BE2C (cell line): ENCODE data around the gene STRA6.

Experiments used
- DNase-seq: peaks from one replicate; pipeline ENCODE4 v3.0.0-alpha.2; 2020
- H3K27me3 ChIP-seq: fragments of 250-450 bp; sonication (Bioruptor Pico); 2 replicates; pipeline ENCODE4 v1.5.1; 2020; ENCODE audit warnings: mild to moderate bottlenecking
- H3K36me3 ChIP-seq: fragments of 250-450 bp; sonication (Bioruptor Pico); 2 replicates; pipeline ENCODE4 v1.5.1; 2020; ENCODE audit warnings: mild to moderate bottlenecking
- H3K4me1 ChIP-seq: fragments of 250-450 bp; sonication (Bioruptor Pico); 2 replicates; pipeline ENCODE4 v1.5.1; 2020
- H3K4me3 ChIP-seq: 2 replicates; pipeline ENCODE4 v1.5.1; 2011; ENCODE audit warnings: low read depth, low read length
- H3K9me3 ChIP-seq: fragments of 250-450 bp; sonication (Bioruptor Pico); 2 replicates; pipeline ENCODE4 v1.5.1; 2020
- TF ChIP-seq, protein P1 (sequence below): IDR thresholded peaks from 2 replicates; pipeline ENCODE4 v1.5.1; 2012; ENCODE audit warnings: mild to moderate bottlenecking, low read depth, low read length

The STRA6 gene

DNA sequence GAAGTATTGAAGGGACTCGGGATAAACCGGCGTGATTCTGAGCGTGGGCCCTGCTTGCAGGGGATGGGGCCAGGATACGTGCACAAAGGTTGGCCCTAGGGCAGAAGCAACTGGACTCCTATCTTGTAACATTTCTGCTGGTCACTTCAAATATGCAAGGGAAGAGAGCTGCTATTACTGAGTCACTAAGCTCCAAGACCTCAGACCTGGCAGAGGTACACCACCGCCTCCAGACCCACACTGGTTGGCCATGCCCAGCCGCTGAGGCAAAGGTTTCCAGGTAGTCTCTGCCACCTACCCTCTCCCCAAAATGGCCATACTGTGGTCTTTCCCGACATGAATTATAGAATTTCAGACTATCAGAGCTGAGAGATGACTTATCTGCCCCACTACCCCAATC lies 13.4 kb upstream of the STRA6 start:
- Histone ChIP-seq H3K4me1 (peaks cover 9% of the 10 kb centered on the region), H3K4me3 (no peak overlapping the region), H3K27me3 (no peaks in the 10 kb centered on the region), H3K9me3 (no peaks in the 10 kb centered on the region), H3K36me3 (peaks cover 49% of the 10 kb centered on the region)
- TF ChIP-seq, protein P1, sequence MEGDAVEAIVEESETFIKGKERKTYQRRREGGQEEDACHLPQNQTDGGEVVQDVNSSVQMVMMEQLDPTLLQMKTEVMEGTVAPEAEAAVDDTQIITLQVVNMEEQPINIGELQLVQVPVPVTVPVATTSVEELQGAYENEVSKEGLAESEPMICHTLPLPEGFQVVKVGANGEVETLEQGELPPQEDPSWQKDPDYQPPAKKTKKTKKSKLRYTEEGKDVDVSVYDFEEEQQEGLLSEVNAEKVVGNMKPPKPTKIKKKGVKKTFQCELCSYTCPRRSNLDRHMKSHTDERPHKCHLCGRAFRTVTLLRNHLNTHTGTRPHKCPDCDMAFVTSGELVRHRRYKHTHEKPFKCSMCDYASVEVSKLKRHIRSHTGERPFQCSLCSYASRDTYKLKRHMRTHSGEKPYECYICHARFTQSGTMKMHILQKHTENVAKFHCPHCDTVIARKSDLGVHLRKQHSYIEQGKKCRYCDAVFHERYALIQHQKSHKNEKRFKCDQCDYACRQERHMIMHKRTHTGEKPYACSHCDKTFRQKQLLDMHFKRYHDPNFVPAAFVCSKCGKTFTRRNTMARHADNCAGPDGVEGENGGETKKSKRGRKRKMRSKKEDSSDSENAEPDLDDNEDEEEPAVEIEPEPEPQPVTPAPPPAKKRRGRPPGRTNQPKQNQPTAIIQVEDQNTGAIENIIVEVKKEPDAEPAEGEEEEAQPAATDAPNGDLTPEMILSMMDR, result no peak
- DNase-seq, result no peak

DNA sequence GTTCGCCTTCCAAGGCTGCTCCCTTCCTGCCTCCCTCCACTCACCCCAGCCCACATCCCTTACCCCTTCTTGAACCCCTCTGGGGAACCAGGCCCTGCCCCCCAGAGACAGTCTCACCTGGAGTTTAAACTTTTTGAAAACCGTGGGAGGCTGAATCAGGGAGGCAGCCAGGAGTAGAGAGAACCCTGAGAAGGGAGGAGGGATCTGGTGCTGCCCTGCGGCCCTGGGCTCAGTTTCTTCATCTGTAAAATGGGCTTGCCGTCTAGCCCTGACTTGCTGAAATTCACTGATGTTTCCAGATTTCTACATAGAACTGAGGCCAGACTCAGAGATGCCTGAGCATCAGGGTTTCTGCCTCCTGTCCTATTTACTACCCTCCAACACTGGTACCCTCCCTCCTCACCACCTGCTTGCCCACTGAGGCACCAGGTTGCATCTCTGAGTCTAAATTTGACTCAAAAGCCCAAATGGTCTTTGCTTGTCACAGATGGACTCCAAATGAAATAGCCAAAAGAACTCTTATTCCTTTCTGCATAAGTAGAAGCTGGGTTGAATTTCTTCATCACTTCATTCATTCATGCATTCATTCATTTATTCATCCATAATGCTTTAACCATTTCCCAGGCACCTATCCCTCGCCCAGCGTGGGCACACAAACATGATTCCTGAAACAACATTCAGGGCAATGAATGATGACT lies 11.9 kb upstream of the STRA6 start:
- Histone ChIP-seq H3K4me1 (peaks cover 8% of the 10 kb centered on the region), H3K4me3 (no peak overlapping the region), H3K36me3 (peaks cover 64% of the 10 kb centered on the region), H3K9me3 (no peaks in the 10 kb centered on the region), H3K27me3 (no peaks in the 10 kb centered on the region)
- DNase-seq, result no peak
- TF ChIP-seq, protein P1, result no peak

DNA sequence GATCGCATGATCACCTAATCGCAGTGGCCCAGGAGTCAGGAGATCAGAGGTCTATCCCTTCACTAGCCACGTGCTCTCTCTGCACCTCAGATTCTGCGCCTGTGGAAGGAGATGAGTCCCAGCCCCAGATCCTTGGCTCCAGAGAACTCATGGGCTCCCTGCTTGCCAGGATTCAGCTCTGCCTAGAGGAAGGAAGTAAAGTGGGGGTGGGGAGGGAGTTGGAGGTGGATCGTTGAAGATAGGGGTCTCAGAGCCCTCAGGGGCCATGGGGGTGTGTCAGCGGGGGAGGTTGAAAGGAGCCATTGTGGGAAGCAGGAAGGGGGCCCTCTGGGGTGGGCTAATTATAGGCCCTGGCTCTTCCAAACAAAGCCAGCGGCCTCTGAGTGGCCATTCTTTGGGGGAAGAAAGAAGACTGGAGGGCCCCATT lies 11.3 kb upstream of the STRA6 start:
- Histone ChIP-seq H3K27me3 (no peaks in the 10 kb centered on the region), H3K36me3 (peaks cover 61% of the 10 kb centered on the region), H3K9me3 (no peaks in the 10 kb centered on the region), H3K4me3 (no peak overlapping the region), H3K4me1 (peaks cover 14% of the 10 kb centered on the region)
- TF ChIP-seq, protein P1, result no peak
- DNase-seq, result no peak

DNA sequence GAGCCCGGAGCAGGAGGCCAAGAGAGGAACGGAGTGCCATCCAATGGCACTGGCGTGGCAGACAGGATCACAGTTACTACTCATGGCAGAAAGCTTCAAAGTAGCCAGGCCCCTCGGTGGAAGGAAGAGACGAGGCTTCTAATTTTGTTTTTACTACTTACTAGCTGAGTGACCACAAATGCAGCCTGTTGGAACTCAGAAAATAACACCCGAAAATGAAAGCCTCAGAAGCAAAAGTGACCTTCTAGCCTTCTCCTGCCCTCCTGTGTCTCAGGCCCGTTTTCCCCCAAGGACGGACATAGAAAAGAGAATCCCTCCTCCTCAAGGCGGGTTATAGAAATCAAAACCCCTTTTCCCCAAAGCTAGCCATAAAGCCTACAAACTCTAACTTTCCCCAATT lies 9.9 kb upstream of the STRA6 start:
- no peak overlapping the region for H3K4me3 ChIP-seq
- H3K4me1 ChIP-seq, result peaks cover 22% of the 10 kb centered on the region
- TF ChIP-seq, protein P1, result no peak
- H3K36me3 ChIP-seq, result peaks cover 64% of the 10 kb centered on the region
- H3K9me3 ChIP-seq, result no peaks in the 10 kb centered on the region
- no peak for DNase-seq
- no peaks in the 10 kb centered on the region for H3K27me3 ChIP-seq

DNA sequence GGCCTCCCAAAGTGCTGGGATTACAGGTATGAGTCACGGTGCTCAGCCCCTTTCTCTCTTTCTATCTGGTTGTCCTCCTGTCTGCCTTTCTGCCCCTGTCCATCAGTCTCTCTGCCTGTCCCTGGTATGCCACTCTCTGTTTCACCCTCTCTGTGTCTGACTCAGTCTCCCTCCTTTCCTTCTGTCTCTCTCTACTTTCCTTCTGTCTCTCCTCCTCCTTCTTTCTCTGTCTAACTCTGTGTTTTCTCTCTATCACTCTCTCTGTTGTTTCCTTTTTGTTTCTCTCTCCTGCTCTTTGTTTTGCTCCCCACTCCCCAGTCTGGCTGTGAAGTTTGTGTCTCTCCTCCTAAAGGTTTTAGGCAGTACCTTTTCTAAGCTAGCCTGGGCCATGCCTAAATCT lies 9.1 kb upstream of the STRA6 start:
- Histone ChIP-seq H3K4me3 (no peak overlapping the region), H3K36me3 (peaks cover 64% of the 10 kb centered on the region), H3K4me1 (peaks cover 22% of the 10 kb centered on the region), H3K9me3 (no peaks in the 10 kb centered on the region), H3K27me3 (no peaks in the 10 kb centered on the region)
- TF ChIP-seq, protein P1, result no peak
- DNase-seq, result no peak

DNA sequence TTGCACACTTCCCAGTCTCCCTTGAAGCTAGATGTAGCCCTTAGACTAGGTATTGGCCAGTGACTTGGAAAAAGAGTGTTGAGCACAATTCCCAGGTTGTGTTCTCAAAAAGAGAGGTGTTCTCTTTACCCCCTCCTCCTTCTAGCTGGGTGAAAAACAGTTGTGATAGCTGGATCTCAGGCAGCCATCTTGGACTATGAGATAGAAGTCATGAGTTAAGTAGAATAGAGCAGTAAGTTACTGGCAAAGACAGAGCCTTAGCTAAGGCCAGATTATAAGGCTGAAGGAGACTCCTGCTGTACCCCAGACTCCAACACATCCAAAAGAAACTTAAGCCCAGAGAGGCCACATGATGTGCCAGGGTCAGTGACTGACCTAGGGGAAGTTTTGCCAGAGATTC lies 8.1 kb upstream of the STRA6 start:
- no peak for DNase-seq
- Histone ChIP-seq H3K4me3 (no peak overlapping the region), H3K4me1 (peaks cover 22% of the 10 kb centered on the region), H3K36me3 (peaks cover 73% of the 10 kb centered on the region), H3K27me3 (no peaks in the 10 kb centered on the region), H3K9me3 (no peaks in the 10 kb centered on the region)
- TF ChIP-seq, protein P1, result no peak
